NB4 (cell line): ENCODE results near the gene TMTC2.
"Not testable (repeated sequence)": the region's sequence is repeated elsewhere in the genome, so short reads cannot be mapped to it uniquely, and the experiment has no call there.

Experiments used
- DNase-seq: peaks from one replicate; pipeline ENCODE4 v3.0.0; 2010; ENCODE audit warnings: low read depth
- H3K4me3 ChIP-seq: one replicate; pipeline ENCODE4 v1.5.1; 2011; ENCODE audit warnings: mild to moderate bottlenecking, low read depth, low read length, moderate library complexity
- CTCF ChIP-seq: IDR thresholded peaks from one replicate; pipeline ENCODE4 v1.5.1; 2012; ENCODE audit warnings: low read depth, low read length
- MAX ChIP-seq: IDR thresholded peaks from 2 replicates; pipeline ENCODE4 v1.6.1; 2011; ENCODE audit warnings: low read depth, low read length
- MYC ChIP-seq: IDR thresholded peaks from 2 replicates; pipeline ENCODE4 v1.6.1; 2011; ENCODE audit warnings: low read depth, low read length
- POLR2A ChIP-seq: IDR thresholded peaks from 2 replicates; pipeline ENCODE4 v1.6.1; 2011; ENCODE audit warnings: mild to moderate bottlenecking; ENCODE audit not compliant: insufficient read length; ENCODE audit errors: extremely low read depth

TMTC2 gene

GRCh38 chr12:82800185-82800584 is 113.5 kb downstream of the TMTC2 start:
- DNase-seq: no peak
- TF ChIP-seq MAX: no peak
- no peak for TF ChIP-seq MYC
- no peak overlapping the region for H3K4me3 ChIP-seq

GRCh38 chr12:82801951-82802610 is 115.4 kb downstream of the TMTC2 start:
- no peak for DNase-seq
- H3K4me3 ChIP-seq: no peak overlapping the region
- TF ChIP-seq POLR2A (no peak), MAX (no peak), CTCF (no peak)

- DNase-seq: no peak
- H3K4me3 ChIP-seq: no peak overlapping the region
- TF ChIP-seq MAX (no peak), MYC (no peak), POLR2A (no peak), CTCF (no peak)
Measured at GRCh38 chr12:82803201-82803600, 116.5 kb downstream of the TMTC2 start.

- DNase-seq: no peak
- no peak overlapping the region for H3K4me3 ChIP-seq
- TF ChIP-seq CTCF: no peak
- TF ChIP-seq MAX: no peak
- TF ChIP-seq MYC: no peak
- TF ChIP-seq POLR2A: no peak
Measured at GRCh38 chr12:82804601-82805000, 117.9 kb downstream of the TMTC2 start.

GRCh38 chr12:82805004-82805403 is 118.3 kb downstream of the TMTC2 start:
- not testable (repeated sequence) for DNase-seq, H3K4me3 ChIP-seq

GRCh38 chr12:82805812-82806497 is 119.2 kb downstream of the TMTC2 start:
- TF ChIP-seq CTCF (no peak), MYC (no peak), POLR2A (no peak), MAX (no peak)
- no peak for DNase-seq
- no peak overlapping the region for H3K4me3 ChIP-seq
